Lung (tissue), 12 donors: Measurements from ENCODE around the gene CAPN13. TPM values are rescaled to one million over a fixed set of nuclear protein-coding genes. Genes with fewer than 3 reads are reported as not detected.

ENCODE experiments used
- ATAC-seq: fragments of 200-7000 bp; cut with Tn5 transposase; one replicate; pipeline ENCODE4 v1.9.1; 2020; ENCODE audit warnings: moderate number of reproducible peaks; ENCODE audit not compliant: insufficient read depth, low FRiP score
- DNase-seq, 3 donors: peaks; one replicate each; pipeline ENCODE4 v3.0.0-alpha.2; 2013 to 2017
- H3K27ac ChIP-seq, 2 donors: one replicate each; pipeline ENCODE4 v1.5.1; 2013; ENCODE audit warnings: mild to moderate bottlenecking in 2 of 2, moderate library complexity in 2 of 2, control low read depth in 1 of 2, inconsistent platforms in 1 of 2, low read depth in 1 of 2, low read length in 1 of 2
- H3K27me3 ChIP-seq, 3 donors: one replicate each; pipeline ENCODE4 v1.5.1; 2013; ENCODE audit warnings: low read length in 2 of 3; ENCODE audit not compliant: control insufficient read depth in 3 of 3, insufficient read depth in 3 of 3
- H3K36me3 ChIP-seq, 4 donors: one replicate each; pipeline ENCODE4 v1.5.1; 2013; ENCODE audit warnings: low read length in 4 of 4, mild to moderate bottlenecking in 1 of 4, moderate library complexity in 1 of 4; ENCODE audit not compliant: control insufficient read depth in 4 of 4, insufficient read depth in 4 of 4
- H3K4me1 ChIP-seq, 5 donors: one replicate each; pipeline ENCODE4 v1.5.1; 2013; ENCODE audit warnings: low read length in 5 of 5, mild to moderate bottlenecking in 2 of 5, moderate library complexity in 1 of 5; ENCODE audit not compliant: control insufficient read depth in 5 of 5, insufficient read depth in 5 of 5
- H3K4me3 ChIP-seq: one replicate; pipeline ENCODE4 v1.5.1; 2013; ENCODE audit warnings: mild to moderate bottlenecking, control low read depth, moderate library complexity
- H3K9ac ChIP-seq, 2 donors: one replicate each; pipeline ENCODE4 v1.5.1; 2013; ENCODE audit warnings: low read length in 2 of 2, control low read depth in 1 of 2; ENCODE audit not compliant: insufficient read depth in 1 of 2
- H3K9me3 ChIP-seq, 4 donors: one replicate each; pipeline ENCODE4 v1.5.1; 2013; ENCODE audit warnings: low read length in 3 of 4, mild to moderate bottlenecking in 1 of 4, moderate library complexity in 1 of 4; ENCODE audit not compliant: control insufficient read depth in 4 of 4, insufficient read depth in 3 of 4
- CTCF ChIP-seq: IDR thresholded peaks from 2 replicates; pipeline ENCODE4 v1.5.1; 2012; ENCODE audit warnings: mild to moderate bottlenecking; ENCODE audit errors: control extremely low read depth, extremely low read depth
- WGBS, 2 donors: extraction: QIAGEN DNeasy Blood & Tissue Kit; methylation state at CpG; one replicate each; pipeline ENCODE4 v1.1.7; 2013; 5-methylcytosine and 5-hydroxymethylcytosine counted together
- polyA plus RNA-seq, 2 donors: library from polyadenylated mRNA; stranded (reverse); fragments of 200-250 nt; gene quantifications; one replicate each; pipeline ENCODE4 v1.2.1, GENCODE V29; 2013
- total RNA-seq, 2 donors: library from RNA; depleted of rRNA in 1 of 2; stranded (reverse); fragments of >200 nt in 1 of 2; gene quantifications; one replicate each; pipeline ENCODE4 v1.2.1, GENCODE V29; 2014 to 2021
- donor health status: control.
- donor health status: control.
- donor health status: Bipolar disorder and iron deficiency.
- donor health status: healthy.
- donor health status: DM: yes; HTN: yes; CAD: no.

Gene CAPN13
- total and polyA plus RNA-seq, 4 donors, result 6.6 to 31.6 (median 8.2) TPM

GRCh38 chr2:30772021-30772705 is 35.1 kb downstream of the CAPN13 start:
- WGBS, 2 donors, result 94% methylated on average over 3 of the region's 3 CpGs
- Histone ChIP-seq H3K4me3 (no peak overlapping the region), H3K27ac (no peak overlapping the region), H3K36me3 (no peaks in the 10 kb centered on the region), H3K4me1 (no peaks in the 10 kb centered on the region), H3K9me3 (no peaks in the 10 kb centered on the region), H3K27me3 (peaks cover 0 to 8% (median 2%) of the 10 kb centered on the region in 3 donors), H3K9ac (no peak overlapping the region)
- DNase-seq (no peak), ATAC-seq (no peak)
- no peak for TF ChIP-seq CTCF

GRCh38 chr2:30770816-30771576 is 36.2 kb downstream of the CAPN13 start:
- no peak for DNase-seq
- no peaks in the 10 kb centered on the region for H3K36me3 ChIP-seq
- no peak for TF ChIP-seq CTCF
- no peak for ATAC-seq
- no peaks in the 10 kb centered on the region for H3K4me1 ChIP-seq
- peaks cover 0 to 8% (median 2%) of the 10 kb centered on the region in 3 donors for H3K27me3 ChIP-seq
- H3K9me3 ChIP-seq, result no peaks in the 10 kb centered on the region
- H3K9ac ChIP-seq, result no peak overlapping the region
- H3K4me3 ChIP-seq, result no peak overlapping the region
- no peak overlapping the region for H3K27ac ChIP-seq
- WGBS, 2 donors, result 84 to 93% methylated on average over 11 of the region's 11 CpGs

GRCh38 chr2:30769891-30770462 is 37.3 kb downstream of the CAPN13 start:
- H3K4me3 ChIP-seq, result no peak overlapping the region
- ATAC-seq, result no peak

More at GRCh38 chr2:30769891-30770462, 37.3 kb downstream of the CAPN13 start:
- no peak overlapping the region for H3K27ac ChIP-seq
- DNase-seq, result no peak
- no peaks in the 10 kb centered on the region for H3K36me3 ChIP-seq
- no peaks in the 10 kb centered on the region for H3K4me1 ChIP-seq
- WGBS, 2 donors, result 81 to 86% methylated on average over 10 of the region's 10 CpGs
- no peak overlapping the region for H3K9ac ChIP-seq
- TF ChIP-seq CTCF, result no peak
- H3K27me3 ChIP-seq, result peaks cover 0 to 8% (median 2%) of the 10 kb centered on the region in 3 donors
- H3K9me3 ChIP-seq, result no peaks in the 10 kb centered on the region
